DOHH2 (cell line): ENCODE results near the gene PCLO.

ENCODE experiments used
- H3F3A ChIP-seq: fragments of 200-600 bp; sonication (generic), shearing (Covaris generic); 2 replicates; pipeline ENCODE4 v1.6.0; 2016; ENCODE audit warnings: antibody characterized with exemption, mild to moderate bottlenecking; ENCODE audit not compliant: control insufficient read depth, insufficient read depth
- H3K27ac ChIP-seq: fragments of 200-600 bp; sonication (generic); 2 replicates; pipeline ENCODE4 v1.5.1; 2014; ENCODE audit warnings: low read depth, mild to moderate bottlenecking, low read length, moderate library complexity
- H3K27me3 ChIP-seq: fragments of 200-600 bp; sonication (generic); 2 replicates; pipeline ENCODE4 v1.6.1; 2014; ENCODE audit warnings: mild to moderate bottlenecking, low read length, mixed read lengths; ENCODE audit not compliant: control insufficient read depth
- H3K36me3 ChIP-seq: fragments of 200-600 bp; sonication (generic); 2 replicates; pipeline ENCODE4 v1.6.1; 2014; ENCODE audit warnings: mild to moderate bottlenecking, low read length, moderate library complexity, mixed read lengths; ENCODE audit not compliant: control insufficient read depth
- H3K4me1 ChIP-seq: fragments of 200-600 bp; sonication (generic); 2 replicates; pipeline ENCODE4 v1.6.1; 2014; ENCODE audit warnings: mild to moderate bottlenecking, low read length, mixed read lengths; ENCODE audit not compliant: control insufficient read depth
- H3K4me2 ChIP-seq: fragments of 200-600 bp; sonication (generic); 2 replicates; pipeline ENCODE4 v1.6.0; 2014; ENCODE audit warnings: mild to moderate bottlenecking, low read length, moderate library complexity
- H3K4me3 ChIP-seq: fragments of 200-600 bp; sonication (generic); 2 replicates; pipeline ENCODE4 v1.5.1; 2014; ENCODE audit warnings: mild to moderate bottlenecking, low read length, mixed read lengths
- H3K79me2 ChIP-seq: fragments of 200-600 bp; sonication (generic); 2 replicates; pipeline ENCODE4 v1.6.1; 2014; ENCODE audit warnings: mild to moderate bottlenecking, low read length, mixed read lengths; ENCODE audit not compliant: control insufficient read depth
- H3K9me2 ChIP-seq: fragments of 200-600 bp; sonication (generic); replicated peaks from 2 replicates; pipeline ENCODE4 v1.6.1; 2014; ENCODE audit warnings: mild to moderate bottlenecking, low read length, mixed read lengths; ENCODE audit not compliant: control insufficient read depth
- H3K9me3 ChIP-seq: fragments of 200-600 bp; sonication (generic); 2 replicates; pipeline ENCODE4 v1.6.1; 2014; ENCODE audit warnings: antibody characterized with exemption, low read length, mixed read lengths; ENCODE audit not compliant: control insufficient read depth, insufficient read depth
- H4K20me1 ChIP-seq: fragments of 200-600 bp; sonication (generic); 2 replicates; pipeline ENCODE4 v1.6.0; 2014; ENCODE audit warnings: low read depth, mild to moderate bottlenecking, antibody characterized with exemption, low read length, moderate library complexity; ENCODE audit not compliant: control insufficient read depth, insufficient read depth
- EZH2phosphoT487 ChIP-seq: fragments of 200-600 bp; sonication (generic); IDR thresholded peaks from 2 replicates; pipeline ENCODE4 v1.6.1; 2017; ENCODE audit warnings: borderline replicate concordance, mild to moderate bottlenecking, antibody characterized with exemption, low read length, moderate library complexity, mixed read lengths
- TF ChIP-seq, protein P1 (sequence below): fragments of 200-600 bp; sonication (generic); IDR thresholded peaks from one replicate; pipeline ENCODE4 v1.5.1; 2014; ENCODE audit warnings: antibody characterized with exemption, mild to moderate bottlenecking, low read depth, low read length; ENCODE audit not compliant: poor library complexity, severe bottlenecking

The PCLO gene

DNA sequence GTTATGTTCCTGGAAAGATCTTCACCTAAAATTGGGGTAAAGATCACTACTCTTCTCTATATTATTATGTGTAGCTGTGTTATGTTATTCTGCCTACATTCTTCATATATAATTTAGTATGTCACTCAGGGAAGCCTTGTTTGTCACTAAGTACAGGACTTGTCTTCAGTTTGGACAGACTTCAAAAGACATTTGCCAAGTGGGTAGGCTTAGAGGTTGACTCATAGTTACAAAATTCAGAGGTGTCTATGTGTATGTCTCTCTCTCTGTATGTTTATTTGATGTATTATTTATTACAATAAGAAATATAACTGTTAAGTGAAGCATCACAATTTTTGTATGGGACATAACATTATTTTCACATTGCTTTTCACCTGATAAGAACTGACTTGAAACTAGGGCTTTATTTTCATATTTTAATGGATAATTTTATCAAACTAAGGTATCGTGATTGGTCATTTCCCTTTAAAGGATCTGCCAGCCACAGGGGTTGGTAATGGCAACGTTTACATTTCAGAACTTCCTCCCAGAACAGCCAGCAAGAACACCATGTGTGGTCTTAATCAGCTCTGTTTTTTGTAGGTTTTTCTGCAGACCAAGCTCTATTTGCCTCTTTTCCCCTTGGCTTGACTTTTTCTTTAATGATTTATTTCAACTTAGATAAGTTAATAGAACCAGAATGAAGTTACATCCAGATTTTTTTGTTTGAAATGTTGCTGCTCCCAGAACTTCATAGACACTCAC, 457.0 kb downstream of the PCLO start:
- Histone ChIP-seq H3K27ac (no peak overlapping the region), H3K36me3 (no peaks in the 10 kb centered on the region), H3F3A (no peaks in the 10 kb centered on the region), H4K20me1 (no peaks in the 10 kb centered on the region), H3K9me2 (no peaks in the 10 kb centered on the region), H3K9me3 (no peaks in the 10 kb centered on the region), H3K4me2 (no peak overlapping the region), H3K4me3 (no peak overlapping the region), H3K27me3 (no peaks in the 10 kb centered on the region), H3K4me1 (no peaks in the 10 kb centered on the region), H3K79me2 (no peaks in the 10 kb centered on the region)
- TF ChIP-seq, protein P1, sequence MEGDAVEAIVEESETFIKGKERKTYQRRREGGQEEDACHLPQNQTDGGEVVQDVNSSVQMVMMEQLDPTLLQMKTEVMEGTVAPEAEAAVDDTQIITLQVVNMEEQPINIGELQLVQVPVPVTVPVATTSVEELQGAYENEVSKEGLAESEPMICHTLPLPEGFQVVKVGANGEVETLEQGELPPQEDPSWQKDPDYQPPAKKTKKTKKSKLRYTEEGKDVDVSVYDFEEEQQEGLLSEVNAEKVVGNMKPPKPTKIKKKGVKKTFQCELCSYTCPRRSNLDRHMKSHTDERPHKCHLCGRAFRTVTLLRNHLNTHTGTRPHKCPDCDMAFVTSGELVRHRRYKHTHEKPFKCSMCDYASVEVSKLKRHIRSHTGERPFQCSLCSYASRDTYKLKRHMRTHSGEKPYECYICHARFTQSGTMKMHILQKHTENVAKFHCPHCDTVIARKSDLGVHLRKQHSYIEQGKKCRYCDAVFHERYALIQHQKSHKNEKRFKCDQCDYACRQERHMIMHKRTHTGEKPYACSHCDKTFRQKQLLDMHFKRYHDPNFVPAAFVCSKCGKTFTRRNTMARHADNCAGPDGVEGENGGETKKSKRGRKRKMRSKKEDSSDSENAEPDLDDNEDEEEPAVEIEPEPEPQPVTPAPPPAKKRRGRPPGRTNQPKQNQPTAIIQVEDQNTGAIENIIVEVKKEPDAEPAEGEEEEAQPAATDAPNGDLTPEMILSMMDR = no peak
- TF ChIP-seq EZH2phosphoT487 = no peak

DNA sequence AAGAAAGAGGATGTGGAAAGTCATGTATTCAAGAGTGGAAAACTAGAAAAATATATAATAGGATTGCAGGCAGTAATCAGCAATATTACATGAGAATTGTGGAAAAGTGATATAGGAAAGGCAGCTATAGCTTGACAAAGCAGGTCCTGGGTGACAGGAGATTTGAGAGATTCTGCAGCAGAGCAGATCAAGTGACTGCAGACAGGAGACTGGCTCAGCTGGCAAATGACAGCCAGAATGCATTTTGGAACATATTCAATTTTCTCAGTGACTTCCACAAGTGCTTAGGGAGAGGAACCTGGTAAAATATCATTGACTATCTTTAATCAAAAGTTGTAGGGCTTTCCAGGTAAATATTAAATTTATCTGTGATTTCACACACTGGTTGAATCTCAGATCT, 458.6 kb downstream of the PCLO start:
- no peak overlapping the region for H3K27ac ChIP-seq
- no peaks in the 10 kb centered on the region for H3K36me3 ChIP-seq
- H3K27me3 ChIP-seq = no peaks in the 10 kb centered on the region
- H3K79me2 ChIP-seq = no peaks in the 10 kb centered on the region
- no peaks in the 10 kb centered on the region for H4K20me1 ChIP-seq
- TF ChIP-seq, protein P1 = no peak
- TF ChIP-seq EZH2phosphoT487 = no peak
- no peak overlapping the region for H3K4me3 ChIP-seq
- no peaks in the 10 kb centered on the region for H3F3A ChIP-seq
- no peaks in the 10 kb centered on the region for H3K9me3 ChIP-seq
- no peaks in the 10 kb centered on the region for H3K4me1 ChIP-seq
- no peak overlapping the region for H3K4me2 ChIP-seq
- H3K9me2 ChIP-seq = no peaks in the 10 kb centered on the region
